ENCODE measurements around the gene ABLIM3. TPM values are rescaled to one million over a fixed set of nuclear protein-coding genes. Genes with fewer than 3 reads are reported as not detected.

ABLIM3 gene
- total RNA-seq, 4 donors from 2014 or later: 10.5 to 30.4 (median 22.3) TPM

GRCh38 chr5:149254506-149254905 lies 113.2 kb downstream of the ABLIM3 start:
- no peaks in the 10 kb centered on the region for H3K27me3 ChIP-seq
- no peaks in the 10 kb centered on the region for H3K9me3 ChIP-seq
- H3K36me3 ChIP-seq: no peaks in the 10 kb centered on the region
- H3K27ac ChIP-seq: no peak overlapping the region
- no peak for DNase-seq
- H3K4me1 ChIP-seq: no peaks in the 10 kb centered on the region
- TF ChIP-seq POLR2A (IDR thresholded peaks at IDR 0.05) (no peak), CTCF (IDR thresholded peaks at IDR 0.05) (no peak)
- 47 to 50% methylated on average over 3 of the region's 3 CpGs for WGBS, 2 donors
- intact Hi-C loops (cut with DNase I): no loop called here
- H3K4me3 ChIP-seq (replicated peaks in 1 of 3): no peak overlapping the region

GRCh38 chr5:149256451-149256850 lies 115.2 kb downstream of the ABLIM3 start:
- no peaks in the 10 kb centered on the region for H3K9me3 ChIP-seq
- no peaks in the 10 kb centered on the region for H3K27me3 ChIP-seq
- H3K4me1 ChIP-seq: no peaks in the 10 kb centered on the region
- H3K27ac ChIP-seq: no peak overlapping the region
- TF ChIP-seq POLR2A (IDR thresholded peaks at IDR 0.05) (no peak), CTCF (IDR thresholded peaks at IDR 0.05) (no peak)
- H3K4me3 ChIP-seq (replicated peaks in 1 of 3): no peak overlapping the region
- intact Hi-C loops (cut with DNase I): no loop called here
- H3K36me3 ChIP-seq: no peaks in the 10 kb centered on the region
- no peak for DNase-seq

- no peak for TF ChIP-seq CTCF (IDR thresholded peaks at IDR 0.05)
- TF ChIP-seq POLR2A (IDR thresholded peaks at IDR 0.05): no peak
- H3K27me3 ChIP-seq: no peaks in the 10 kb centered on the region
- no peaks in the 10 kb centered on the region for H3K36me3 ChIP-seq
- DNase-seq: no peak
- intact Hi-C loops (cut with DNase I): no loop called here
- no peaks in the 10 kb centered on the region for H3K4me1 ChIP-seq
- no peak overlapping the region for H3K4me3 ChIP-seq (replicated peaks in 1 of 3)
- 56 to 63% methylated on average over 1 of the region's 1 CpG for WGBS, 2 donors
- no peaks in the 10 kb centered on the region for H3K9me3 ChIP-seq
- H3K27ac ChIP-seq: no peak overlapping the region
Measured at GRCh38 chr5:149257131-149257530, 115.8 kb downstream of the ABLIM3 start.

GRCh38 chr5:149257889-149258705 lies 116.8 kb downstream of the ABLIM3 start:
- 68 to 73% methylated on average over 10 of the region's 10 CpGs for WGBS, 2 donors
- no peak overlapping the region for H3K27ac ChIP-seq

More at GRCh38 chr5:149257889-149258705, 116.8 kb downstream of the ABLIM3 start:
- Histone ChIP-seq H3K36me3 (no peaks in the 10 kb centered on the region), H3K27me3 (no peaks in the 10 kb centered on the region), H3K9me3 (no peaks in the 10 kb centered on the region), H3K4me1 (no peaks in the 10 kb centered on the region), H3K4me3 (replicated peaks in 1 of 3) (no peak overlapping the region)
- DNase-seq: no peak
- intact Hi-C loops (cut with DNase I): no loop called here
- no peak for TF ChIP-seq CTCF (IDR thresholded peaks at IDR 0.05)
- no peak for TF ChIP-seq POLR2A (IDR thresholded peaks at IDR 0.05)

Measured in thyroid gland (tissue), 4 donors.